Measurements from ENCODE around the gene RNF113B.

RNF113B gene
- 0 reads per million in 2 experiments for total RNA-seq

GRCh38 chr13:98176777-98177608 is at the start of gene RNF113B:
Gene RNF113B, minus strand, starts transcription at chr13:98177269. Its CDS starts 33 bp downstream, at chr13:98177236.
- DNase-seq (ENCODE audit: low read depth): no peak

GRCh38 chr13:98226496-98226895 is 49.4 kb upstream of the RNF113B start:
- DNase-seq (ENCODE audit: low read depth): no peak

- DNase-seq (ENCODE audit: low read depth): no peak
Measured at GRCh38 chr13:98225036-98225940, 48.2 kb upstream of the RNF113B start.

- DNase-seq (ENCODE audit: low read depth): no peak
Measured at GRCh38 chr13:98224557-98224956, 47.5 kb upstream of the RNF113B start.

GRCh38 chr13:98223741-98224140 is 46.7 kb upstream of the RNF113B start:
- no peak for DNase-seq (ENCODE audit: low read depth)

GRCh38 chr13:98222816-98223215 is 45.7 kb upstream of the RNF113B start:
- DNase-seq (ENCODE audit: low read depth): no peak

DNA sequence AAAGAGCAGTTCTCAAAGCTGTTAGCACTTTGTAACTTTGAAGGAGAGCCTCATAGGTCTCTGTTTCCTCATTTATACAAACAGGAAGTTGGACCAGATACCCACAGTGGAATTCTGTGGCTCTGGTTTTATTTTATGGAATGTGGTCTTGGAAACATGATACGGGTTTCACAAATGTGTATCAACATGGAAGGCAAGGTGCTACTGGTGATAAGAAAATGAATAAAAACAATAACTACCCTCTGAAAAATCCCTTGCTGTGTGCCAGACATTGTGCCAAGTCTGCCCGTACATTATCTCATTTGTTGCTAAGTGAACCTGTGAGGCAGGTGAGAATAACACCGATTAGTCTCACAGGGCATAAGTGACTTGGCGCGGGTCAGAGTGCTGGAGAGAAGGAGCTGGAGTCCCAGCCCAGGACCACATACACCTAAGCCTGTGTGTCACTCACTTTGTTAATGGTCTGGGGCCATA is 45.0 kb upstream of the RNF113B start:
- no peak for DNase-seq (ENCODE audit: low read depth)

- DNase-seq (ENCODE audit: low read depth): no peak
Measured at GRCh38 chr13:98221234-98221633, 44.2 kb upstream of the RNF113B start.

DNA sequence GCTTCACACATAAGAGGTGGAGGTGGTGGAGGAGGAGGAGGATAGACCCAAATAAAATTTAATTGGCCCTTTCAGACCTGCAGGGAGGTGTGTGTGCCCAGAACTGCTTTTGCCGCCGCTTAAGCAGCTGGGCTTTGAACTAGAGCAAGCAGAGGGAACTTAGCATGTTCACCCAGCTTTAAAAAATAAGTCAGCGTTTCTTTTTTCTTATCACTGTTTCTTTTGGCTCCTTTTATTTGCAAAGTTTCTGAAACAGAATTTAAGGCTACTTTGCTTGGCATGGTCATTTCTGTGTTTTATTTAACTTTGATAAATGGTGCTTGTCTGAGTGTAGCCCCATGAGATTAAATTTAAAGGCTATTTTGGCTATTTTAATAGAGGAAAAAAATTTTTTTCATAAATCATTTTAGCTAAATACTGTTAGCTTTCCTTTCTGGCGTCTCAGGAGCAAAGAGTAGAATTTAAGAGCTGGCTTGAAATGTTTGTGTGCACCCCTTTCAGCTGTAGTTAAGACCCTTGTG is 43.3 kb upstream of the RNF113B start:
- DNase-seq (ENCODE audit: low read depth): no peak

- no peak for DNase-seq (ENCODE audit: low read depth)
Measured at GRCh38 chr13:98219685-98220084, 42.6 kb upstream of the RNF113B start.

- no peak for DNase-seq (ENCODE audit: low read depth)
Measured at GRCh38 chr13:98217597-98217996, 40.5 kb upstream of the RNF113B start.

- no peak for DNase-seq (ENCODE audit: low read depth)
Measured at GRCh38 chr13:98216711-98217285, 39.7 kb upstream of the RNF113B start.

DNA sequence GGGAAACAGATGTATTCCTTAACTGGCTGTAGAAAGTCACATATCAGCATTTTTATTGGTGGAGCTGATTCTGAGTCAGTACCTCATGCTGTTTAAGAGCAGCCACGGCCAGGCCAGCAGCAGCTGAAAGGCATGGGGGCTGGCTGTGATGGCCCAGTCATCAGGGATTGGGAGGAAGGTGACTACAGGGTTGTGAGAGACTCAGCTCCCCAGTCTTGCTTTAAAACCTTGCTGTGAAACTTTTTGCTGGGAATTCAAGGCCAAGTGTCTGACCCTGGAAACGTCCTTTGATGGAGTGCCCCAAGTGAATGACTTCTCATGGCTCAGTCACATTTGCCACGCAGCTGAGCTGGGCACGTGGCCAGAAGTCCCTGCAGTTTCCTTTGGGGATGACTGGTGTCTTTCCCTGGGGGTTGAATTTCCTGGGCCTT is 39.1 kb upstream of the RNF113B start:
- no peak for DNase-seq (ENCODE audit: low read depth)

DNA sequence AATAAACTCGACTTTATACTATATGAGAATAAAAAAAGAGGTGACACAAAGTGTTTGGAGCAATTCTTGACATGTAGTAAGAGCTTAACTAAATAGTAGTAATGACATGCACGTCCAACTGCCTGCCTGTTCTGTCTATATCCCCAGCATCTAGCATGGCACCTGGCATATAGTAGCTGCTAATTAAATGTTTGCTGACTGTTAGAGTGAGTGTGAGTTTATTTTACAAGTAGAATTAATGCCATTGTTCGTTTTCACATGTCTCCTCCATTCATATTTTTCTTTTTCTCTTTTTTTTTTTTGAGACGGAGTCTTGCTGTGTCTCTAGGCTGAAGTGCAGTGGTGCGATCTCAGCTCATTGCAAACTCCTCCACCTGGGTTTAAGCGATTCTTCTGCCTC is 38.4 kb upstream of the RNF113B start:
- DNase-seq (ENCODE audit: low read depth): no peak

DNA sequence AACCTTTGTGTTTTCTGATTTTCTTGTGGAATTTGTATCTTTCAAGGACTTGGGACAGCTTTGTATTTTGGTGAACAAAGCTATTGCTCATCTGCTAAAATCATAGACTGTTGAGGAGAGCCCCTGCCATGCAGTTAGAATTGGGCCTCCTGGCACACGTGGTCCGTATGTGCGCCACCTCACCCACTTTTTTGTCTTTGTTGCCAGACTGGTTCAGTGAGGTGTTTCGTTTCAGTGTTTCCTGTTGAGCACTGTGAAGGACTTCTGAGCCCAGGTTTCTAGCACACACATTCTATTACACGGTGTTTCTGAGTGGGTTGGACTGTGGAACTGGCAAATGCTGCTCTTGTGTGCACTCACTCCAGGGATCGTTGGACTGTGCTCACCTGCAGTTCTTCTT is 37.6 kb upstream of the RNF113B start:
- DNase-seq (ENCODE audit: low read depth): no peak

GRCh38 chr13:98214008-98214643 is 37.1 kb upstream of the RNF113B start:
- DNase-seq (ENCODE audit: low read depth): no peak

- DNase-seq (ENCODE audit: low read depth): no peak
Measured at GRCh38 chr13:98213354-98213753, 36.3 kb upstream of the RNF113B start.

DNA sequence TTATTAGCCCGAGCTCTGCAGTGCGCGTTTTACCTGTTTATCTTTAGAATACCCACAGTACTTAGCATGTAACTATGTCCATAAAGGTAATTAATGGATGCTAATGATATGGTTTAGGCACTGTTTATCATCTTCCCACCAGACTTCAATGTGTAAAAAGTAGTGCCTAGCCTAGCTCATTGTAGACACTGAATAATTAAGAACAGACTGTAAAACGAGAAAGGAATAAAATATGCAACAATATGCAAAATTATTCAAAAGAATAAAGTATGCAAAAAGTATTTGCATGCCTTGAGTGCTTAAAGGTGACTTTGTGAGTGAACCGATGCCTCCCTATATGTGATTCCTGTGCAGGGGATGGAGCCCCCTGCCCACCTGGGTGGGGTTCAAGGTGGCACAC is 35.7 kb upstream of the RNF113B start:
- DNase-seq (ENCODE audit: low read depth): no peak

DNA sequence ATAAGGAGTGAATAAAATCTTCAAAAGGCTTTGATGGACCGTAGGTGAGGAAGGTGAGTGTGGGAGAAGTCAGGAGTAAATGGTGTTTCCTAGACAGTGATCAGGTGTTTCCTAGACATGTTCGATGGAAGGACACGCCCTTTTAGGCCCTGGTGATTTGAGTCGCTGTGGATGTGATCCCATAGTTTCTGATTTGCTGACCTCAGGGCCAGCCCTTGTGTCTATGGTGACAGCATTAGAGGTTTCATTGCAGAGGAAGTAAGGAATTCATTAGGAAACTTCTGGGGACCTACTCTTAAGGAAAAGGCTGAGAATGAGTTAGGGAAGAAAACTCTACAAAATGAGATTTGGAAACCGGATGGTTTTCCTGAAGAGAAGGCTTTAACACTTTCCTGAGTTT is 31.5 kb upstream of the RNF113B start:
- no peak for DNase-seq (ENCODE audit: low read depth)

GRCh38 chr13:98207416-98207815 is 30.3 kb upstream of the RNF113B start:
- DNase-seq (ENCODE audit: low read depth): no peak

DNA sequence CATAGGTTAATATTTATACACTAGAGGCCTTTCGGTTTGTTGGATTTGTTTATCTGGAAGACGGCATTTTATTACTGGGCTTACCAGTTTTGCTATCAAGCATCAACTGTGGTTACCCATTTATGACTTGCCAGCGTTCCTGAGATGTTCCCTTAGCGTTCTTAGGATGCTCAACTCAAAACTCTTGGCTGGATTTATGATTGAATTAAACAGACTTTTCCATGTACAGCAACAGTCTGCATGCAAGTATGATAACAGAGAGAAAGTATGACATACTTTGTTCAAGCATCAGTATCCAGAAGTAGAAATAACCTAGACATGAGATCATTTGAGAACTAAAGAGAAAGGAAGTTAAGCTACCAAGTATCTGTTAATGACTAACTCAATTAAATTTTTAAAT is 29.9 kb upstream of the RNF113B start:
- no peak for DNase-seq (ENCODE audit: low read depth)

- no peak for DNase-seq (ENCODE audit: low read depth)
Measured at GRCh38 chr13:98204546-98204945, 27.5 kb upstream of the RNF113B start.
